Measurements from ENCODE around the gene CHD5.

GRCh38 chr1:6110326-6110725 is 69.8 kb downstream of the CHD5 start:
- TF ChIP-seq CTCF (IDR thresholded peaks at IDR 0.05) (no peak), TCF7L2 (IDR thresholded peaks at IDR 0.05; ENCODE audit: low read depth, low read length) (no peak), POLR2AphosphoS5 (IDR thresholded peaks at IDR 0.05; ENCODE audit: low read depth, low read length) (no peak)
